HG03108 (cell line): ENCODE data around the gene LGALS9B.
A peak's percentile ranks its signal among the peaks of the same experiment; 100 is the strongest.
"Not testable (repeated sequence)": the region's sequence is repeated elsewhere in the genome, so short reads cannot be mapped to it uniquely, and the experiment has no call there.

Experiments
- ATAC-seq: cut with Tn5 transposase; IDR thresholded peaks from one replicate; pipeline ENCODE4 v1.9.1; 2021; ENCODE audit warnings: moderate library complexity; ENCODE audit not compliant: unreplicated experiment

Gene LGALS9B

GRCh38 chr17:20469107-20469506 is 1.8 kb upstream of the LGALS9B start:
- ATAC-seq, result not testable (repeated sequence)

DNA sequence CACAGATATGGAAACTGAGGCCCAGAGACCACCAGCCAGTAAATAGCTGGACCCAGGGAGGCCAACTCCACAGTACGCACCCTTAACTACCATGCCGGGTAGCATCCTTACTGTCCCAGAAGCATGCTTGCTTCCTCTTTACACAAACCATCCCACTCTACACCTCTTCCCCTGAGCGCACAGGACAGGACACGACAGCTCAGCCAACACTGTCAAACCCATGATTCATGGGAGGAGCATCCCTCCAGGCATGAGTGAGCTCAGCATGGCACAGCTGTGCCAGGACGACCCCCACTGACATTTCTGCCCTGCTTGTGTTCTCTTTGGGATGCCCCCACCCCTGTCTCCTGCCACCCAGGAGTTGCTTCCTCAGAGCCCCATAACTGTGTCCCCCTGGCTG is 340 bp downstream of the LGALS9B start:
- ATAC-seq, result not testable (repeated sequence)

DNA sequence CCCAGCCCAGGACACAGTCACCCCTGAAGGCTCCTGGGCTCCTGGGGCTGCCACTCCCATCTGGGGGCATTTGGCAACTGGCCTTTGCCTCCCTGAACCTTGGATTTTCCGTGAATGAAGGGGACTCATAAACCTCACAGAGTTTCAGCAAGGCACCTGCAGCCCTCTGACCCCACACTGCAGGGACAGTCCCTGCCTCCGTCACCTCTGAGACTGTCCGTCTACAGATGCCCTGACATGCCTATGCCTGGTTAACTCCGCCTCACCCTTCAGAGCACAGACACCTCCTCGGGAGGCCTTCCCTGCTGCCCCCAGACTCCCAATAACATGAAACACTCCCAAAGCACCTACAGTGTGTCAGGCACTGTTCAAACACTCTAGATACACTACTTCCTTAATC is 786 bp downstream of the LGALS9B start:
- ATAC-seq, result not testable (repeated sequence)

GRCh38 chr17:20465535-20465934 is 1.8 kb downstream of the LGALS9B start:
- not testable (repeated sequence) for ATAC-seq

GRCh38 chr17:20464854-20465414 is 2.4 kb downstream of the LGALS9B start:
- not testable (repeated sequence) for ATAC-seq

DNA sequence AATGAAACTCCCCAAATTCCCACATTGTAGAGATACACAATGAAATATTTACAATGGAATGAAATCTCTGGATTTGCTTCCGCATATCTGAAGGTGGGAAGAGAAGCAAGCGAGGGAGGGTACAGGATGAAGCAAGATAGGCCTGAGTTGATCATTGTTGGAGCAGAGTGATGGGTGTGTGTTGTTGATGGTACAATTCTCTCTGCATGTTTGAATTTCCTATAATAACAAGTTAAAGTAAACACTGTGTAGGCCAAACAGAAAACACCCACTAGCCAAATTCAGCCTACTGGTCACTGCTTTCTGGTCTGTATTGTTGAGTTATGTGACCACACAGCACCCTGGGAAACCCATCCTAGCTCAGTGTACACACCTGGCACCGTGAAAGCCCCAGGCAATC is 5.2 kb downstream of the LGALS9B start:
- ATAC-seq, result not testable (repeated sequence)

DNA sequence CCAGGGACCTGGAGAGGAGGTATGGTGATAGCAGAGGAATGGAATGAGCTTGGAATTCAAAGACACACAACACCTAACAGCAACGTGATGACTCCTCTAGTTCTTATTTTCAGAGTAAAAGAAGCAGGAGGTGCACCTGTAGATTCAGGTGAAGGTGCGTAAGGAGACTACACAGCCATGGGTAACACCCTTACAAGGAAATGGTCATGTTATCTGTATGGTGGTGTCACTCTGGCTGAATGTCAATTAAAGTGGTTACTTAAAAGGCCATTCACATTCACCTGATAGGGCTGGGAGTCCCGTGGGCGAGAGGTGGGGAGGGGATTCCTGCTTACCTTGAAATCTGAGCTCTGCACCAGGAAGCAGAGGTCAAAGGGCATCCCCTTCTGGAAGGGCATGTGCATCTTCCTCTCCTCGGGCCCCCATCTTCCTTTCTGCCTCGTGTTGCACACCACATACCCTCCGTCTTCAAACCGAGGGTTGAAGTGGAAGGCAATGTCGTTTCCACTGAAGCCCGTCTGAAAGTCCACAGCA is 9.4 kb downstream of the LGALS9B start:
- not testable (repeated sequence) for ATAC-seq

DNA sequence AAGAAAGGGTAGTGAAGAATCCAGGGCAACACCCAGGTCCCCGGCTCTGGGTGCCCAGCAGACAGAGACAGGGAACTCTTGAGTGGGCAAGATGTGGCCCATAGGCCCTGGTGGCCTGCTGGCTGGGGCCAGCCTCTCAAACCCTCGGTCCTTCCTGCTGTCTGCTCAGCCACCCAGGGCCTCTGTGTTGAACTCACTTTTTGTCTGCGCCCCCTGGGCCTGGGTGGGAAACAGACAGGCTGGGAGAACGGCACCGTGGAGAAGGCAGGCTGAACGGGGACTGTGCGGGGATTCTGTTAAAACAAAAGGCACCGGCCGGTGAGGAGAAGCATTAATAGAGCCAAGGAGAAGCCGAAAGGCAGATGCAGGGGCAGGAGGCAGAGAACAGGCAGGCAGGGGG is 12.2 kb downstream of the LGALS9B start:
- not testable (repeated sequence) for ATAC-seq

- not testable (repeated sequence) for ATAC-seq
These were observed 13.4 kb downstream of the LGALS9B start for GRCh38 chr17:20453820-20454434.

- peak; percentile 60 for ATAC-seq
These were observed 16.5 kb downstream of the LGALS9B start for GRCh38 chr17:20450852-20451251.

GRCh38 chr17:20447534-20448321 is 19.6 kb downstream of the LGALS9B start:
- not testable (repeated sequence) for ATAC-seq

DNA sequence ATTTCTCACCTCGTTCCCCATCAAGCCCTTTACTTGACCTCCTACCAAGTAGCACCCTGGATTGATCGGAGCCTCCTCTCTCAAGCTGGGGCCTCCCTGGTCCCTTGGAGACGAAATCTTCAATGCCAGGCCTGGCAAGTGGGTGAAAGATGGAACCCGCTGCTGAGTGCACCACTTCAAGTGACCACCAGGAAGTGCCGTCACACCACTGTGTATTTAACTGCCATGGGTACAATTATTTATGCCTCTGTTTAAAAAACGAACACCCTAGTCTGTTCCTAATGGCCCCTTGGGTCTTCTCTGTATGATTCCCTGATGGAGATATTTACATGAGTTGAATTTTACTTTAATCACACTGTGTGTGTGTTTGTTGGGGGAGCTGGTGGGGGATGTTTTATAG is 20.4 kb downstream of the LGALS9B start:
- ATAC-seq, result not testable (repeated sequence)

DNA sequence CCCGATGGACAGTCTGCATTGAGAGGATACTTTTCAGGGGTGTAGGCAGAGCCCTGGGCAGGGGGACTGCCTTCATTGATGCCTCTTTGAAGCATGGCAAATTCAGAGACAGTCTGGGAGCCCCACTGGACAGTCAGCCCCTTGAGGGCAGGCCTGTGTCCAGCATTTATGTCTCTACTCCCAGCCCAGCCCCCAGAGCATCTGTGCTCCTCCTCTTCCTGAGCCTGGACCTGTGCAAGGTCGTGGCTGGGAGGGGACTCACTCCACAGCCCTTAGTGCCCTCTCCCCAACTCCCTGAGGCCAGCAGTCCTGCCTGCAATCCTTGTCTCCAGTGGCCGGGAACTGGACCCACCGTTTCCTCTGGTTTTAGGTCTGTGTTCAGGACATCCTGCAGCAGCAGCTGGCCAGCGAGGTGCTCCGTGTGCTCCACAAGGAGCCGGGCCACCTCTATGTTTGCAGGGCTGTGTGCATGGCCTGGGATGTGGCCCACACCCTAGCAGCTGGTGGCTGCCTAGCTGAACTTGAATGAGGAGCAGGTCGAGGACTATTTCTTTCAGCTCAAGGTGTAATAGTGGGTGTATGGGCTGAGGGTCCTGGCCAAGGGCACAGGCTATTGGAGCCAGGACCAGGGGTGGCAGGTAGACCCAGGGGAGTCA is 22.6 kb downstream of the LGALS9B start:
- not testable (repeated sequence) for ATAC-seq

- ATAC-seq, result not testable (repeated sequence)
These were observed 23.2 kb downstream of the LGALS9B start for GRCh38 chr17:20444173-20444572.

GRCh38 chr17:20443632-20444031 is 23.7 kb downstream of the LGALS9B start:
- ATAC-seq, result not testable (repeated sequence)

DNA sequence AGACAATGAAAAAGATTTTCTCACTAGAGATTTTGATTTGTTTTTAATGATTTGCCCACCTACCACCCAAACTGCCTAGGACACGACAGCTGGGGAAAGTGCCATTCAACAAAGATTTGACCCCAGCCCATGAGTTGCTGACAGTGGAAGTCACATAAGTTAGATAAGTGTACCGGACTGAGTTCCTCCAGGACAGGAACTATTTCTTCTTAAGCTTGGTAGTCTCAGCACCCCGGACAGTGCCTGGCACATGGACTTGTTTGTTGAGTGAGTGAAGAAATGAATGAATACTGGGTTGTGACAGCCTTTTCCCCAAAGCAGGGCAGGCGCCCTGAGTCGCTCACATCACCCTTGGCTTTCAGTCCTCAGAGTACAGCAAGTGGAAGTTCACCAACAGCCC is 26.7 kb downstream of the LGALS9B start:
- not testable (repeated sequence) for ATAC-seq

GRCh38 chr17:20435166-20435565 is 32.2 kb downstream of the LGALS9B start:
- not testable (repeated sequence) for ATAC-seq

DNA sequence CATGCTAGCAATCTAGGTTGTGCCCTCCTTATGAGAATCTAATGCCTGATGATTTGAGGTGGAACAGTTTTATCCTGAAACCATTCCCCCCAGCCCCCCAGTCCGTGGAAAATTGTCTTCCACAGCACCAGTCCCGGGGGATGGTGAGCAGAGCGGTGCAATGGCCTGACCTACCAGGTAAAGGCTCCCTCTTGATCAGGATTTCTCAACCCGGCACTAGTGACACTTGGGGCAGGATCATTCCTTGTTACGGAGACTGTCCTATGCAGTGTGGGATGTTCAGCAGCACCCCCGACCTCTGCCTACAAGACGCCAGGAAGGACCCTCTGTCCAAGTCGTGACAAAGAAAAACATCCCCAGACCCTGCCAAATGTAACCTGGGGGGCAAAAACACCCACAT is 34.0 kb downstream of the LGALS9B start:
- ATAC-seq, result not testable (repeated sequence)

DNA sequence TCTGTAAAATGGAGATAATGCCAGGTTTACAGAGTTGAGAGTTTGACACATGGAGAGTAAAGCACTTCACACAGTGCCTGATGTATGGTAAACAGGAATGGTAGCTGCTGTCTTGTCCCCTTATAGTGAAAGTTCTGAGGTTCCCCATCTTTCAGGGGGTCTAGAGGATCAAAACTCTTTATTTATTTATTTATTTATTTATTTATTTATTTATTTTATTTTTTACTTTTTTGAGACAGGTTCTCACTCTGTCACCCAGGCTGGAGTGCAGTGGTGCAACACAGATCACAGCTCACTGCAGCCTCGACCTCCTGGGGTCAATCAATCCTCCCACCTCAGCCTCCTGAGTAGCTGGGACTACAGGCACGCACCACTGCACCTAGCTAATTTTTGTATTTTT is 40.1 kb downstream of the LGALS9B start:
- ATAC-seq, result not testable (repeated sequence)

DNA sequence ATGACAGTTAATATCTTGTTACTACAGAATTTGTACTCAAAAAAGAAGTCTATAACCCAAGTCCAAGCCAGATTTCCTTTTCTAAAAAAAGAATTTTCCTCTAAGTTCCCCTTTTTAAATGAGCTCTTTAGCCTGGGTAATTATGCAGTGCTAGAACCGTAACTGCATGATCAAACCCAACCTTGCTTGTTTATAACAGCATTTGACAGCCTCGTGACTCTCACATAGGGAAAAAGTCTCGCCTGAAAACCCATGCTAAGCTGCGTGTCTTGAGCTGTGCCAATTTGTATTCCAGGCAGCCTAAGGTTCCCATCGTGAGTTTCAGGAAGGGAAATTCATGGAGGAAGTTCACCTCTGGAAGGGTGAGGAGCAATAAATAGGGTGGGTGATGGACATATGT is 44.5 kb downstream of the LGALS9B start:
- ATAC-seq, result not testable (repeated sequence)

- not testable (repeated sequence) for ATAC-seq
These were observed 48.5 kb downstream of the LGALS9B start for GRCh38 chr17:20418838-20419237.
